ENCODE results near the gene MICAL3. TPM values are rescaled to one million over a fixed set of nuclear protein-coding genes. Genes with fewer than 3 reads are reported as not detected.

The MICAL3 gene
- total RNA-seq, 4 donors from 2014 or later: 45.2 to 56.3 (median 46.3) TPM

DNA sequence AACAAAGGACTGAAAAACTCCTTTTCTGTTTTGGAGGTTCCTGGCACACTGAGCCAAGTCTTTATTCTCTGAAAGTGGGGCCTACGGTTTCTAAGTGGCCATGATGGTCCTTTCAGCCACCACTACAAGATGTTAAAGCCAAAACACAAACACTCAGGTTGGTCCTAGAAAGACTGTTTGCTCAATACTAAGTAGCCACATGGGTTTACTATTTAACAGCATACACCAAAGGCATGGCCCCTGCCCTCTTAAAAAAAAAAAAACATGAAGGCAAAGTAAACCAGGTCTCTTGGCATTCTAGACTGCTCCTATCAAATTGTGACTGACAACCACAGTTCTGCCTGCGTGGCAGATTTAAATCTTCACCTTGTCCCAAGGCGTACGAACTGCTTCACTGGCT lies 126.5 kb downstream of the MICAL3 start:
- peaks cover 0 to 66% (median 4%) of the 10 kb centered on the region in 3 donors for H3K36me3 ChIP-seq
- H3K27me3 ChIP-seq: no peaks in the 10 kb centered on the region
- no peak overlapping the region for H3K4me3 ChIP-seq
- H3K9me3 ChIP-seq: no peaks in the 10 kb centered on the region
- TF ChIP-seq, protein P1, sequence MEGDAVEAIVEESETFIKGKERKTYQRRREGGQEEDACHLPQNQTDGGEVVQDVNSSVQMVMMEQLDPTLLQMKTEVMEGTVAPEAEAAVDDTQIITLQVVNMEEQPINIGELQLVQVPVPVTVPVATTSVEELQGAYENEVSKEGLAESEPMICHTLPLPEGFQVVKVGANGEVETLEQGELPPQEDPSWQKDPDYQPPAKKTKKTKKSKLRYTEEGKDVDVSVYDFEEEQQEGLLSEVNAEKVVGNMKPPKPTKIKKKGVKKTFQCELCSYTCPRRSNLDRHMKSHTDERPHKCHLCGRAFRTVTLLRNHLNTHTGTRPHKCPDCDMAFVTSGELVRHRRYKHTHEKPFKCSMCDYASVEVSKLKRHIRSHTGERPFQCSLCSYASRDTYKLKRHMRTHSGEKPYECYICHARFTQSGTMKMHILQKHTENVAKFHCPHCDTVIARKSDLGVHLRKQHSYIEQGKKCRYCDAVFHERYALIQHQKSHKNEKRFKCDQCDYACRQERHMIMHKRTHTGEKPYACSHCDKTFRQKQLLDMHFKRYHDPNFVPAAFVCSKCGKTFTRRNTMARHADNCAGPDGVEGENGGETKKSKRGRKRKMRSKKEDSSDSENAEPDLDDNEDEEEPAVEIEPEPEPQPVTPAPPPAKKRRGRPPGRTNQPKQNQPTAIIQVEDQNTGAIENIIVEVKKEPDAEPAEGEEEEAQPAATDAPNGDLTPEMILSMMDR (IDR thresholded peaks at IDR 0.05): no peak
- TF ChIP-seq EP300 (IDR thresholded peaks at IDR 0.05) (no peak), POLR2A (IDR thresholded peaks at IDR 0.05) (no peak)
- H3K4me1 ChIP-seq: peaks cover 0 to 6% (median 0%) of the 10 kb centered on the region in 4 donors
- H3K27ac ChIP-seq: no peak overlapping the region
- DNase-seq (ENCODE audit: low spot score in 2 of 2): no peak
- WGBS, 2 donors: 89 to 91% methylated on average over 4 of the region's 4 CpGs

DNA sequence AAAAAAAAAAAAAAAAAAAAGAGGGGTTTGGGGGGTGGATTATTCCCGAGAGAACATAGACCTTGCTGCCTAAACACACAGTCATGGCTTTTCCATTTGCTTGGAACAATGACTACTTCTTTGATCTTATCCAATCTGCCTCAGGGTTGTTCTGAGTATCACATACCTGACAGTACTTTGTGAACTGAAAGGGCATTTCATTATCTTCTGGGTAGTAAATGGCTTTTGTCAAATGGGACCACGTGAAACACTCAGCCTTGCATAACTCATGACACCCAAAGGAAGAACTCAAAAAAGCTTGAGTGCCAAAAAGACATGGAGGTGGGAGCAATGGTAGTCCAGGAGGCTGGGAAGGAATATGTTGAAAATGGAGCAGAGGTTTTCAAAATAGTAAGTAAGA lies 126.9 kb downstream of the MICAL3 start:
- H3K36me3 ChIP-seq: peaks cover 0 to 68% (median 4%) of the 10 kb centered on the region in 3 donors
- H3K27me3 ChIP-seq: no peaks in the 10 kb centered on the region
- no peaks in the 10 kb centered on the region for H3K9me3 ChIP-seq
- 60 to 77% methylated on average over 2 of the region's 2 CpGs for WGBS, 2 donors
- H3K27ac ChIP-seq: no peak overlapping the region
- H3K4me3 ChIP-seq: no peak overlapping the region
- DNase-seq (ENCODE audit: low spot score in 2 of 2): no peak
- TF ChIP-seq POLR2A (IDR thresholded peaks at IDR 0.05) (no peak), EP300 (IDR thresholded peaks at IDR 0.05) (no peak)
- TF ChIP-seq, protein P1 (IDR thresholded peaks at IDR 0.05): no peak
- peaks cover 0 to 6% (median 0%) of the 10 kb centered on the region in 4 donors for H3K4me1 ChIP-seq

DNA sequence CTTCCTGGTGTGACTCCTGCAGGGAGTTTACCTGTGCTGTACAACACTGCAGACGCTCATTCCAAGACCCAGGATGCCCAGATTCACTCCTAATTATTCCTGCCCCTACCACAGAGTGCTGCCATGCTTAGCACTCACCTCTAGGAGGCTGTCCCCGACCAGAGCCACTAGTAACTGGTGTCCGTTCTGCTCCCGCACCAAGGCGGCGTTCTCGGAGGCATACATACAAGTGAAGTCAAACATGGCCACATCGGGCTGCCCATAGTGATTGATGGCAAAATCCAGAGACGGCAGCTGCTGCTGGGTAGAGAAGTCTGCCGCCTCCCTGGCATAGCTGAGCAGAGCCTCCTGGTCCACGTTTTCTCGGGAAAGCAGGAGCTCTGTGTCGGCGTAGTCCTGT lies 127.8 kb downstream of the MICAL3 start:
- Histone ChIP-seq H3K27ac (no peak overlapping the region), H3K4me1 (peaks cover 0 to 6% (median 2%) of the 10 kb centered on the region in 4 donors), H3K9me3 (no peaks in the 10 kb centered on the region), H3K27me3 (no peaks in the 10 kb centered on the region), H3K4me3 (no peak overlapping the region), H3K36me3 (peaks cover 0 to 60% (median 4%) of the 10 kb centered on the region in 3 donors)
- 68 to 71% methylated on average over 8 to 14 of the region's 14 CpGs for WGBS, 2 donors
- TF ChIP-seq, protein P1 (IDR thresholded peaks at IDR 0.05): peak in 4 of 5 experiments; percentile 17 to 39 (median 20)
- TF ChIP-seq EP300 (IDR thresholded peaks at IDR 0.05) (no peak), POLR2A (IDR thresholded peaks at IDR 0.05) (no peak)
- DNase-seq (ENCODE audit: low spot score in 2 of 2): no peak

DNA sequence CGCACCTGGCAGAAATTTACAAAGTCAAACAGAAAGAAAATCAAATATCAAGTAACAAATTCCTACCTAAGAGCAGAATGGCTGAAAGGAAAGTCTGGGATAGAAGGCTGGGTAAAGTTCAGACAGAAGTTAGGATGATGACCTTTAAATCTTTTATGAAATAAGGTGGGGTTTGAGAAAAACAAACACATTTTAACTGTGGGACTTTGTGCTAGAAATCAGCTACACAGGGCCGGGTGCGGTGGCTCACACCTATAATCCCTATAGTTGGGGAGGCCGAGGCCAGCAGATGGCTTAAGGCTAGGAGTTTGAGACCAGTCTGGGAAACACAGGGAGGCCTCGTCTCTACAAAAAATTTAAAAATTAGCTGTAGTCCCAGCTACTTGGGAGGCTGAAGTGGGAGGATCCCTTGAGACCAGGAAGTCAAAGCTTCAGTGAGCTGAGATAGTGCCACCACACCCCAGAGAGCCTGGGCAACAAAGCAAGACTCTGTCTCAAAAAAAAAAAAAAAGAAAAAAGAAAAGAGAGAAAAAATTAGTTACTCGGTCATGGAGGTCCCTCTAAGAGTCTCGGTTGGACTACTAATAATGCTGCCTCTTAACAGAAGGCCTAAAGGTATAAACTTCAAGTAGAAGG lies 130.3 kb downstream of the MICAL3 start:
- DNase-seq (ENCODE audit: low spot score in 2 of 2): no peak
- H3K27me3 ChIP-seq: no peaks in the 10 kb centered on the region
- no peaks in the 10 kb centered on the region for H3K9me3 ChIP-seq
- TF ChIP-seq, protein P1 (IDR thresholded peaks at IDR 0.05): no peak
- TF ChIP-seq EP300 (IDR thresholded peaks at IDR 0.05) (no peak), POLR2A (IDR thresholded peaks at IDR 0.05) (no peak)
- peaks cover 0 to 45% (median 4%) of the 10 kb centered on the region in 3 donors for H3K36me3 ChIP-seq
- WGBS, 2 donors: 66 to 69% methylated on average over 7 of the region's 7 CpGs
- H3K27ac ChIP-seq: no peak overlapping the region
- no peak overlapping the region for H3K4me3 ChIP-seq
- peaks cover 0 to 6% (median 2%) of the 10 kb centered on the region in 4 donors for H3K4me1 ChIP-seq

DNA sequence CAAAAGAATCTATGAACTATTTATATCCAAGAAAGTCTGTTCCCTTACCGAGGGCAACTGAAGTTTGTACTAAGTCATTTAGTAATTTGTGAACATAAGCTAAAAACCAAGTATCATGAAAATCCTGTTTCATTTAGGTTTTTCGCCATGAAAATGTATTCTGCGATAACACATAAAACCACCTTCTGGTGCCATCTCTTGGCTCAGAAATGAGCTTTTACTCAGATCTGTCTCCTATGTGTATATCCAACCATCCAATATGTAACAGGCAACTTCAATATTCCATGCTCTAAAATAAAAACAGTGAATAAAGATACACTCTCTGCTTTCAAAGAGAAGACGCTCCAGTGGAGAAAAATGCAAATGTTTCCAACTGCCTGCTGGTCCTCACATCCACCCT lies 132.0 kb downstream of the MICAL3 start:
- TF ChIP-seq, protein P1 (IDR thresholded peaks at IDR 0.05): no peak
- TF ChIP-seq EP300 (IDR thresholded peaks at IDR 0.05): no peak
- TF ChIP-seq POLR2A (IDR thresholded peaks at IDR 0.05): no peak
- Histone ChIP-seq H3K9me3 (no peaks in the 10 kb centered on the region), H3K27me3 (no peaks in the 10 kb centered on the region), H3K4me1 (peaks cover 0 to 6% (median 2%) of the 10 kb centered on the region in 4 donors), H3K27ac (no peak overlapping the region), H3K36me3 (peaks cover 0 to 52% (median 4%) of the 10 kb centered on the region in 3 donors), H3K4me3 (no peak overlapping the region)
- 84 to 86% methylated on average over 4 of the region's 4 CpGs for WGBS, 2 donors
- DNase-seq (ENCODE audit: low spot score in 2 of 2): no peak

All from tibial nerve (tissue), 4 donors.